CD4-positive, alpha-beta T cell treated with Interleukin-2 at 100 ng/mL for 4 hours (primary cell): ENCODE measurements around the gene ZXDC.

Experiments
- DNase-seq: peaks from one replicate; pipeline ENCODE4 v3.0.0-alpha.2; 2020; ENCODE audit warnings: low spot score

Gene ZXDC

GRCh38 chr3:126490619-126491018, 14.9 kb upstream of the ZXDC start:
- DNase-seq: no peak

- DNase-seq: no peak
These were observed 13.3 kb upstream of the ZXDC start for GRCh38 chr3:126488886-126489569.

GRCh38 chr3:126488185-126488584, 12.5 kb upstream of the ZXDC start:
- DNase-seq: no peak

GRCh38 chr3:126487151-126487771, 11.6 kb upstream of the ZXDC start:
- no peak for DNase-seq

- DNase-seq: no peak
These were observed 10.7 kb upstream of the ZXDC start for GRCh38 chr3:126486360-126486847.

- DNase-seq: no peak
These were observed 10.3 kb upstream of the ZXDC start for GRCh38 chr3:126485956-126486355.

- no peak for DNase-seq
These were observed 9.6 kb upstream of the ZXDC start for GRCh38 chr3:126485176-126485897.

GRCh38 chr3:126484662-126485061, 9.0 kb upstream of the ZXDC start:
- no peak for DNase-seq

- DNase-seq: no peak
These were observed 8.5 kb upstream of the ZXDC start for GRCh38 chr3:126484148-126484547.

- no peak for DNase-seq
These were observed 7.7 kb upstream of the ZXDC start for GRCh38 chr3:126483321-126483761.

- no peak for DNase-seq
These were observed 7.0 kb upstream of the ZXDC start for GRCh38 chr3:126482503-126483255.

- DNase-seq: no peak
These were observed 6.3 kb upstream of the ZXDC start for GRCh38 chr3:126481808-126482502.

GRCh38 chr3:126480861-126481260, 5.2 kb upstream of the ZXDC start:
- DNase-seq: no peak

GRCh38 chr3:126480206-126480605, 4.5 kb upstream of the ZXDC start:
- DNase-seq: no peak

GRCh38 chr3:126479642-126480041, 4.0 kb upstream of the ZXDC start:
- DNase-seq: no peak

- no peak for DNase-seq
These were observed 3.1 kb upstream of the ZXDC start for GRCh38 chr3:126478581-126479310.

GRCh38 chr3:126477061-126477380, 1.3 kb upstream of the ZXDC start:
- no peak for DNase-seq

GRCh38 chr3:126476166-126477060, 722 bp upstream of the ZXDC start:
- DNase-seq: no peak

GRCh38 chr3:126474498-126475412, 936 bp downstream of the ZXDC start:
- DNase-seq: peak; percentile 12
